Neural cell (in vitro differentiated cells): ENCODE data around the gene IFNA2. TPM values are rescaled to one million over a fixed set of nuclear protein-coding genes. Genes with fewer than 3 reads are reported as not detected.

Experiments
- H2AFZ ChIP-seq: fragments of 200-600, 300-800 bp; sonication (generic), shearing (Covaris generic); 2 replicates; pipeline ENCODE4 v1.6.0; 2014; ENCODE audit warnings: low read depth, mild to moderate bottlenecking, antibody characterized with exemption, low read length, moderate library complexity
- H3F3A ChIP-seq: fragments of 200-600 bp; shearing (Covaris generic); 2 replicates; pipeline ENCODE4 v1.6.1; 2016; ENCODE audit warnings: mild to moderate bottlenecking, moderate library complexity, mixed read lengths, antibody characterized with exemption, low read length; ENCODE audit not compliant: insufficient read depth, poor library complexity, severe bottlenecking
- H3K27ac ChIP-seq: fragments of 200-600, 300-800 bp; sonication (generic), shearing (Covaris generic); 2 replicates; pipeline ENCODE4 v1.5.1; 2014; ENCODE audit warnings: mild to moderate bottlenecking, low read length, moderate library complexity
- H3K27me3 ChIP-seq: fragments of 300-800, 200-600 bp; sonication (generic), shearing (Covaris generic); 2 replicates; pipeline ENCODE4 v1.6.0; 2014; ENCODE audit warnings: mild to moderate bottlenecking, low read depth, low read length, moderate library complexity; ENCODE audit not compliant: insufficient read depth
- H3K36me3 ChIP-seq: fragments of 300-800, 200-600 bp; sonication (generic), shearing (Covaris generic); 2 replicates; pipeline ENCODE4 v1.5.1; 2014; ENCODE audit warnings: mild to moderate bottlenecking, antibody characterized with exemption, low read length, moderate library complexity; ENCODE audit not compliant: insufficient read depth
- H3K4me2 ChIP-seq: fragments of 300-800, 200-600 bp; sonication (generic), shearing (Covaris generic); 2 replicates; pipeline ENCODE4 v1.6.0; 2014; ENCODE audit warnings: mild to moderate bottlenecking, low read length
- H3K4me3 ChIP-seq: fragments of 300-800, 200-600 bp; sonication (generic), shearing (Covaris generic); 2 replicates; pipeline ENCODE4 v1.5.1; 2014; ENCODE audit warnings: mild to moderate bottlenecking, low read length, moderate library complexity
- H3K79me2 ChIP-seq: fragments of 200-600 bp; shearing (Covaris generic); replicated peaks from 2 replicates; pipeline ENCODE4 v1.6.0; 2014; ENCODE audit warnings: mild to moderate bottlenecking, low read length, moderate library complexity; ENCODE audit not compliant: insufficient read depth
- H3K9ac ChIP-seq: fragments of 300-800, 200-600 bp; sonication (generic), shearing (Covaris generic); 2 replicates; pipeline ENCODE4 v1.6.1; 2016; ENCODE audit warnings: mild to moderate bottlenecking, low read length, mixed read lengths
- H3K9me2 ChIP-seq: fragments of 200-600 bp; shearing (Covaris generic); 2 replicates; pipeline ENCODE4 v1.6.1; 2016; ENCODE audit warnings: mild to moderate bottlenecking, low read length, mixed read lengths; ENCODE audit not compliant: insufficient read depth
- H3K9me3 ChIP-seq: fragments of 200-600, 300-800 bp; sonication (generic), shearing (Covaris generic); 2 replicates; pipeline ENCODE4 v1.6.1; 2016; ENCODE audit warnings: mild to moderate bottlenecking, mixed run types, low read length, moderate library complexity, mixed read lengths
- H4K20me1 ChIP-seq: fragments of 200-600 bp; shearing (Covaris generic); 2 replicates; pipeline ENCODE4 v1.6.1; 2016; ENCODE audit warnings: mild to moderate bottlenecking, mixed run types; ENCODE audit not compliant: insufficient read depth
- EP300 ChIP-seq: fragments of 450-650 bp; conservative IDR thresholded peaks from 2 replicates; pipeline ENCODE4 v1.6.1; 2014; ENCODE audit warnings: antibody characterized with exemption, mild to moderate bottlenecking, moderate library complexity; ENCODE audit not compliant: poor library complexity, severe bottlenecking
- EZH2 ChIP-seq: fragments of 200-600, 300-800 bp; shearing (Covaris generic), sonication (generic); IDR thresholded peaks from 2 replicates; pipeline ENCODE4 v1.6.1; 2014; ENCODE audit warnings: antibody characterized with exemption, low read length, borderline replicate concordance, mild to moderate bottlenecking; ENCODE audit not compliant: insufficient read depth, poor library complexity, severe bottlenecking
- MXI1 ChIP-seq: fragments of 450-650 bp; conservative IDR thresholded peaks from 2 replicates; pipeline ENCODE4 v1.6.1; 2014; ENCODE audit warnings: antibody characterized with exemption, mild to moderate bottlenecking; ENCODE audit not compliant: poor library complexity, severe bottlenecking
- POLR2AphosphoS5 ChIP-seq: IDR thresholded peaks from 2 replicates; pipeline ENCODE4 v1.6.1; 2012
- RAD21 ChIP-seq: fragments of 450-650 bp; conservative IDR thresholded peaks from 2 replicates; pipeline ENCODE4 v1.6.1; 2014; ENCODE audit warnings: antibody characterized with exemption, mild to moderate bottlenecking, moderate library complexity
- SMC3 ChIP-seq: fragments of 450-650 bp; conservative IDR thresholded peaks from 2 replicates; pipeline ENCODE4 v1.6.1; 2014; ENCODE audit warnings: antibody characterized with exemption, mild to moderate bottlenecking, moderate library complexity; ENCODE audit not compliant: poor library complexity
- TAF1 ChIP-seq: IDR thresholded peaks from 2 replicates; pipeline ENCODE4 v1.6.1; 2012; ENCODE audit warnings: low read depth
- polyA plus RNA-seq: library from polyadenylated mRNA; depleted of rRNA; stranded (reverse); fragments of >200 nt; gene quantifications from 2 replicates; pipeline ENCODE4 v1.2.3, GENCODE V29; 2014
- TF ChIP-seq, protein P1 (sequence below): fragments of 450-650 bp; IDR thresholded peaks from 2 replicates; pipeline ENCODE4 v1.5.1; 2014; ENCODE audit warnings: antibody characterized with exemption, mild to moderate bottlenecking, moderate library complexity; ENCODE audit not compliant: poor library complexity, severe bottlenecking
- TF ChIP-seq, protein P2 (sequence below): IDR thresholded peaks from 2 replicates; pipeline ENCODE4 v1.6.1; 2012; ENCODE audit warnings: borderline replicate concordance

Gene IFNA2
- polyA plus RNA-seq, 1 donor from 2014 or later = not detected

DNA sequence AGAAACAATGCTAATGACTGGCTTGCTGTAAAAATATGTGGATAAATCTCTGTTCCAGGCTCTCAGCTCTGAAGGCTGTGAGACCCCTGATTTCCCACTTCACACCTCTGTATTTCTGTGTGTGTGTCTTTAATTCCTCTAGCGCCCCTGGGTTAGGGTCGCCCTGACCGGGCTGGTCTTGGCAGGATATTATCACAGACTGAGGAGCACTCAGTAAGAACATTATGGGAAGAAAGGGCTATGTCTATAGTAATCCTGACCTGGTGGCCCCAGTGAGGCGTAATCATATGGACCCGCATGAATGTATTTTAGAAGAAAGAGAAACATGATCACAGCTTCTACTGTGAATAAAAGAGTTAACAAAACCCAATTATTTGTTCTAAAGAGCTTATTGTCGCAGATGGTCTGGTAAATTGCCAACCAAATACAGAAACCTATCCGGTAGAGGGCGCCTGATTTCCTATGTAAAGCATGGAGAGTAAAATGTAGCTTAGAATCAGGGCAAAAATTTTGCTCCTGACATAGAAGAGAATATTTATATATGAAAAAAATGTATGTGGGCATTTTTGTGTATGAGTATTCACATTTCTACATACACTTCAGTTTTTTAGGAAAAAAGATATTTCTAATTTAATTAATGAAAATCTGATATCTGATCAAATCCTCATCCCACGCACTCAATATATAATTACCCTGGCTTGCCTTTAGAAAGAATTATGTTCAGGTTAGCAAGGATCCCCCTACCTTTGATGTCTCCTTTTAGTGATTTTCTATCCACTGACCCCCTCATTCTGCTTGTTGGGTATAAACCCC, 49.2 kb upstream of the IFNA2 start:
- no peaks in the 10 kb centered on the region for H3K79me2 ChIP-seq
- no peak overlapping the region for H2AFZ ChIP-seq
- H3K9me3 ChIP-seq = no peaks in the 10 kb centered on the region
- no peaks in the 10 kb centered on the region for H3K9me2 ChIP-seq
- no peak overlapping the region for H3K27ac ChIP-seq
- H3K9ac ChIP-seq = no peak overlapping the region
- no peak overlapping the region for H3K4me3 ChIP-seq
- TF ChIP-seq SMC3 (no peak), POLR2AphosphoS5 (no peak), EP300 (no peak), RAD21 (no peak)
- TF ChIP-seq, protein P1, sequence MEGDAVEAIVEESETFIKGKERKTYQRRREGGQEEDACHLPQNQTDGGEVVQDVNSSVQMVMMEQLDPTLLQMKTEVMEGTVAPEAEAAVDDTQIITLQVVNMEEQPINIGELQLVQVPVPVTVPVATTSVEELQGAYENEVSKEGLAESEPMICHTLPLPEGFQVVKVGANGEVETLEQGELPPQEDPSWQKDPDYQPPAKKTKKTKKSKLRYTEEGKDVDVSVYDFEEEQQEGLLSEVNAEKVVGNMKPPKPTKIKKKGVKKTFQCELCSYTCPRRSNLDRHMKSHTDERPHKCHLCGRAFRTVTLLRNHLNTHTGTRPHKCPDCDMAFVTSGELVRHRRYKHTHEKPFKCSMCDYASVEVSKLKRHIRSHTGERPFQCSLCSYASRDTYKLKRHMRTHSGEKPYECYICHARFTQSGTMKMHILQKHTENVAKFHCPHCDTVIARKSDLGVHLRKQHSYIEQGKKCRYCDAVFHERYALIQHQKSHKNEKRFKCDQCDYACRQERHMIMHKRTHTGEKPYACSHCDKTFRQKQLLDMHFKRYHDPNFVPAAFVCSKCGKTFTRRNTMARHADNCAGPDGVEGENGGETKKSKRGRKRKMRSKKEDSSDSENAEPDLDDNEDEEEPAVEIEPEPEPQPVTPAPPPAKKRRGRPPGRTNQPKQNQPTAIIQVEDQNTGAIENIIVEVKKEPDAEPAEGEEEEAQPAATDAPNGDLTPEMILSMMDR = no peak
- TF ChIP-seq, protein P2, sequence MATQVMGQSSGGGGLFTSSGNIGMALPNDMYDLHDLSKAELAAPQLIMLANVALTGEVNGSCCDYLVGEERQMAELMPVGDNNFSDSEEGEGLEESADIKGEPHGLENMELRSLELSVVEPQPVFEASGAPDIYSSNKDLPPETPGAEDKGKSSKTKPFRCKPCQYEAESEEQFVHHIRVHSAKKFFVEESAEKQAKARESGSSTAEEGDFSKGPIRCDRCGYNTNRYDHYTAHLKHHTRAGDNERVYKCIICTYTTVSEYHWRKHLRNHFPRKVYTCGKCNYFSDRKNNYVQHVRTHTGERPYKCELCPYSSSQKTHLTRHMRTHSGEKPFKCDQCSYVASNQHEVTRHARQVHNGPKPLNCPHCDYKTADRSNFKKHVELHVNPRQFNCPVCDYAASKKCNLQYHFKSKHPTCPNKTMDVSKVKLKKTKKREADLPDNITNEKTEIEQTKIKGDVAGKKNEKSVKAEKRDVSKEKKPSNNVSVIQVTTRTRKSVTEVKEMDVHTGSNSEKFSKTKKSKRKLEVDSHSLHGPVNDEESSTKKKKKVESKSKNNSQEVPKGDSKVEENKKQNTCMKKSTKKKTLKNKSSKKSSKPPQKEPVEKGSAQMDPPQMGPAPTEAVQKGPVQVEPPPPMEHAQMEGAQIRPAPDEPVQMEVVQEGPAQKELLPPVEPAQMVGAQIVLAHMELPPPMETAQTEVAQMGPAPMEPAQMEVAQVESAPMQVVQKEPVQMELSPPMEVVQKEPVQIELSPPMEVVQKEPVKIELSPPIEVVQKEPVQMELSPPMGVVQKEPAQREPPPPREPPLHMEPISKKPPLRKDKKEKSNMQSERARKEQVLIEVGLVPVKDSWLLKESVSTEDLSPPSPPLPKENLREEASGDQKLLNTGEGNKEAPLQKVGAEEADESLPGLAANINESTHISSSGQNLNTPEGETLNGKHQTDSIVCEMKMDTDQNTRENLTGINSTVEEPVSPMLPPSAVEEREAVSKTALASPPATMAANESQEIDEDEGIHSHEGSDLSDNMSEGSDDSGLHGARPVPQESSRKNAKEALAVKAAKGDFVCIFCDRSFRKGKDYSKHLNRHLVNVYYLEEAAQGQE = no peak
- no peaks in the 10 kb centered on the region for H4K20me1 ChIP-seq
- H3F3A ChIP-seq = no peaks in the 10 kb centered on the region
- H3K4me2 ChIP-seq = no peak overlapping the region
- H3K36me3 ChIP-seq = no peaks in the 10 kb centered on the region
- no peaks in the 10 kb centered on the region for H3K27me3 ChIP-seq

DNA sequence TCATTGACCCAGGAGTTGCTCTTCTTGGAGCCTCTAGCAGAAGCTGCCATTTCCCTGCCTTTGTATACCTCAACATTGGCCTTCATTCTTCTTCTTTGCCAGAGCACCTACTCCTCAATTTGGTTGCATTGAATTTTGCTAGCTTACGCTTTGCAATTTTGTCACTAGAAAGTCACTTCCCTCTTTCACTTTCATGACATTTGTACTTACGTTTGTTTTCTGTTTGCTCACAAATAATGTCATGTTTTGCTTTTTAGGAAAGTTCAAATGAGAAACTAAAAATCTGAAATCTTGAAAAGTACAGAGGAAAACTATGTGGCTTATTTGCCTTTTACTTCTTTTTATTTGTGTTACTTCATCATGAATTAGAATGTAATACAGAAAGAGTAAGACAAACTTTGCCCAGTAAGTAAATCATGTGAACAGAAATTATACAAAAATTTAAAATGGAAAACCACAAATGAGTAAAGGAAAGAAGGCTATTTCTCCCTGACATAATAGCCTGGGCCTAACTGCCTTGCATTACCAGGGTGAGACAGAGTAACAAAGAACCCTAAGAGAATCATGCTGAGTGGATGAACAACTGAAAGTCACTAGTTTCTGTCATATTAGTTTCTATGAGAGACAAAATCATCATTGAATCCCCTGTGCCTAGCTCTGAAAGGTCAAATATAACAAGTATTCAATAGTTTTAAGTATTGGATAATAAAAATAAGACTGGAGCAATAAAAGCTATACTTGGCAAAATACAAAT, 47.7 kb upstream of the IFNA2 start:
- H2AFZ ChIP-seq = no peak overlapping the region
- H3K4me3 ChIP-seq = no peak overlapping the region
- H3K27ac ChIP-seq = no peak overlapping the region
- H3F3A ChIP-seq = no peaks in the 10 kb centered on the region
- H3K9me3 ChIP-seq = no peaks in the 10 kb centered on the region
- TF ChIP-seq POLR2AphosphoS5 = no peak
- TF ChIP-seq, protein P1 = no peak
- TF ChIP-seq, protein P2 = no peak
- no peak for TF ChIP-seq EZH2
- no peak for TF ChIP-seq RAD21
- TF ChIP-seq MXI1 = no peak
- TF ChIP-seq EP300 = no peak
- TF ChIP-seq TAF1 = no peak
- no peak for TF ChIP-seq SMC3
- H3K9me2 ChIP-seq = no peaks in the 10 kb centered on the region
- no peaks in the 10 kb centered on the region for H3K27me3 ChIP-seq
- no peak overlapping the region for H3K4me2 ChIP-seq
- no peaks in the 10 kb centered on the region for H3K36me3 ChIP-seq
- H3K9ac ChIP-seq = no peak overlapping the region
- no peaks in the 10 kb centered on the region for H4K20me1 ChIP-seq
- no peaks in the 10 kb centered on the region for H3K79me2 ChIP-seq
